GM20000 (cell line): ENCODE results near the gene MLANA.
A peak's percentile ranks its signal among the peaks of the same experiment; 100 is the strongest.

Experiments used
- DNase-seq: peaks from one replicate; pipeline ENCODE4 v3.0.0; 2012; ENCODE audit warnings: low spot score
- TF ChIP-seq, protein P1 (sequence below): IDR thresholded peaks from 2 replicates; pipeline ENCODE4 v1.5.1; 2012; ENCODE audit warnings: mild to moderate bottlenecking, control low read depth; ENCODE audit errors: extremely low read depth, missing control alignments

MLANA gene

GRCh38 chr9:5858833-5859232 lies 31.9 kb upstream of the MLANA start:
- no peak for DNase-seq
- TF ChIP-seq, protein P1, sequence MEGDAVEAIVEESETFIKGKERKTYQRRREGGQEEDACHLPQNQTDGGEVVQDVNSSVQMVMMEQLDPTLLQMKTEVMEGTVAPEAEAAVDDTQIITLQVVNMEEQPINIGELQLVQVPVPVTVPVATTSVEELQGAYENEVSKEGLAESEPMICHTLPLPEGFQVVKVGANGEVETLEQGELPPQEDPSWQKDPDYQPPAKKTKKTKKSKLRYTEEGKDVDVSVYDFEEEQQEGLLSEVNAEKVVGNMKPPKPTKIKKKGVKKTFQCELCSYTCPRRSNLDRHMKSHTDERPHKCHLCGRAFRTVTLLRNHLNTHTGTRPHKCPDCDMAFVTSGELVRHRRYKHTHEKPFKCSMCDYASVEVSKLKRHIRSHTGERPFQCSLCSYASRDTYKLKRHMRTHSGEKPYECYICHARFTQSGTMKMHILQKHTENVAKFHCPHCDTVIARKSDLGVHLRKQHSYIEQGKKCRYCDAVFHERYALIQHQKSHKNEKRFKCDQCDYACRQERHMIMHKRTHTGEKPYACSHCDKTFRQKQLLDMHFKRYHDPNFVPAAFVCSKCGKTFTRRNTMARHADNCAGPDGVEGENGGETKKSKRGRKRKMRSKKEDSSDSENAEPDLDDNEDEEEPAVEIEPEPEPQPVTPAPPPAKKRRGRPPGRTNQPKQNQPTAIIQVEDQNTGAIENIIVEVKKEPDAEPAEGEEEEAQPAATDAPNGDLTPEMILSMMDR = no peak

DNA sequence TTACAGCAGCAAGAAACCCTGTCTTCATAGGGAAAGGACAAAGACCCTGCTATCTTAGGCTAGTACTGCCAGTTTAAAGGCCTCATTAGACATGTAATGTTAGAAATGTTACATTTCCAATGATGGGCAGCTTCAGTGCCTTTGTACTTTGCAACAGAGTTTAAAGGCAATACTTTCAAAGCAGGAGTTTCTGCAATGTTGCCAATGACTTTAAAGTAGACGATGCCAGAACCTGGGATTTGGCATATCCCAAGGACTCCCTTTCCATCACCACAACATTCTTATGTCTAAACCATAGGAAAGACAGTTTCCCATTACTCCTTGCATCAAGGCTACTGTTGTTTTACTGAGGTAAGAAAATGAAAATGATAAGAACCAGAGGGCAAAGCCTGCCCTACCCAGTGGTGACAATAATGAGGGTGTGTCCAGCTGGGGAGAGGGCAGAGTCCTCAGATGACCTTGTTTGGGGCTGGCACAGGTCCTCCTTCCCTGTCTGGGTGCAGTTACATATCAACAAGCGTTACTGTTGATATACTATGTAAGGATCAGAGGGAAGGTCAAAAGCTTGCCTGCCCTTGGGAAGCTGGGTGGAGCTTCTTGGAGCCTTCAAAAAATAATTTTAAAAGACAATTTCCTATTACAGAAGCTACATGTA lies 27.5 kb upstream of the MLANA start:
- TF ChIP-seq, protein P1 = no peak
- no peak for DNase-seq

- TF ChIP-seq, protein P1 = no peak
- DNase-seq = no peak
Observed at GRCh38 chr9:5864446-5864845, 26.2 kb upstream of the MLANA start.

GRCh38 chr9:5866272-5866671 lies 24.4 kb upstream of the MLANA start:
- TF ChIP-seq, protein P1 = no peak
- no peak for DNase-seq

- TF ChIP-seq, protein P1 = no peak
- no peak for DNase-seq
Observed at GRCh38 chr9:5866685-5867084, 24.0 kb upstream of the MLANA start.

DNA sequence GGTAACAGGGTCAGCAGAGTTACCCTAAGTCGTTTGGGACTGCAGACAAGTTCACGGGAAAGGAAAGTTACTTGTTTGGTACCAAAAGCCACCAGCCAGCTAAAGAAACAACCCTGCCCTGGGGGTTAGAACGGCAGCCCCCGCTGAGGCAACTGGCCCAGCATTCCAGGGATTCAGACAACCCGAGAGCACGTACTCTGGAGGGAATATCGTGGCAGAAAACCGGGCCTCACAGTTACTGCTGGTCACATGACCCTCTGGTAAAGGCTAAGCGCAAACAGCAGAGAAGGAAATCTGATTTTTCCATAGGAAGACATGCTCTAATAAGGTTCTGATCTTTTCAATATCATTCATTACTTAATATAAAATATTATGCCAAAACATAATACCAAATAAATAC lies 22.5 kb upstream of the MLANA start:
- no peak for DNase-seq
- TF ChIP-seq, protein P1 = no peak

GRCh38 chr9:5869315-5870019 lies 21.2 kb upstream of the MLANA start:
- peak; percentile 34 for DNase-seq
- TF ChIP-seq, protein P1 = peak; percentile 60
